Hypothalamus (tissue), 51 donors: Measurements from ENCODE around the gene SMARCA5.
"Not testable (repeated sequence)": the region's sequence is repeated elsewhere in the genome, so short reads cannot be mapped to it uniquely, and the experiment has no call there.

ENCODE experiments used
- DNase-seq, 51 donors: peaks; one replicate each; lab custom pipeline; 2025; lab: John Stamatoyannopoulos, UW

SMARCA5 gene

GRCh38 chr4:143513314-143514168, at the start of gene SMARCA5:
TSS of gene SMARCA5 (plus strand) at chr4:143513702. CDS start at chr4:143513925, 223 bp downstream.
- peak; percentile 71 to 99 (median 92) for DNase-seq

GRCh38 chr4:143473334-143474126, 40.0 kb upstream of the SMARCA5 start:
- no peak for DNase-seq

- DNase-seq, result no peak
Measured at GRCh38 chr4:143477487-143477886, 36.0 kb upstream of the SMARCA5 start.

- no peak for DNase-seq
Measured at GRCh38 chr4:143481361-143481760, 32.1 kb upstream of the SMARCA5 start.

GRCh38 chr4:143482840-143483239, 30.7 kb upstream of the SMARCA5 start:
- DNase-seq, result peak in 12 of 51 donors; percentile 0 to 64 (median 12)

GRCh38 chr4:143486314-143486713, 27.2 kb upstream of the SMARCA5 start:
- DNase-seq, result no peak

- DNase-seq, result no peak
Measured at GRCh38 chr4:143488687-143489086, 24.8 kb upstream of the SMARCA5 start.

- DNase-seq, result no peak
Measured at GRCh38 chr4:143489106-143489505, 24.4 kb upstream of the SMARCA5 start.

- no peak for DNase-seq
Measured at GRCh38 chr4:143498021-143498420, 15.5 kb upstream of the SMARCA5 start.

GRCh38 chr4:143502231-143502630, 11.3 kb upstream of the SMARCA5 start:
- no peak for DNase-seq

GRCh38 chr4:143506031-143506430, 7.5 kb upstream of the SMARCA5 start:
- no peak for DNase-seq

GRCh38 chr4:143511906-143512305, 1.6 kb upstream of the SMARCA5 start:
- no peak for DNase-seq

GRCh38 chr4:143512978-143513313, 556 bp upstream of the SMARCA5 start:
- DNase-seq, result peak in 1 of 51 donors; percentile 34

GRCh38 chr4:143514169-143514495, 630 bp downstream of the SMARCA5 start:
- DNase-seq, result peak in 2 of 51 donors; percentile 28 to 42

- peak in 47 of 51 donors; percentile 3 to 55 (median 18) for DNase-seq
Measured at GRCh38 chr4:143514497-143514896, 995 bp downstream of the SMARCA5 start.

- DNase-seq, result no peak
Measured at GRCh38 chr4:143514901-143515300, 1.4 kb downstream of the SMARCA5 start.

- no peak for DNase-seq
Measured at GRCh38 chr4:143515905-143516304, 2.4 kb downstream of the SMARCA5 start.

GRCh38 chr4:143517764-143518163, 4.3 kb downstream of the SMARCA5 start:
- DNase-seq, result no peak

GRCh38 chr4:143524211-143524610, 10.7 kb downstream of the SMARCA5 start:
- DNase-seq, result no peak

GRCh38 chr4:143528046-143528445, 14.5 kb downstream of the SMARCA5 start:
- not testable (repeated sequence) for DNase-seq

GRCh38 chr4:143531380-143531779, 17.9 kb downstream of the SMARCA5 start:
- no peak for DNase-seq
